ENCODE data around the gene TRIM33. TPM values are rescaled to one million over a fixed set of nuclear protein-coding genes. Genes with fewer than 3 reads are reported as not detected.

Gene TRIM33
- total RNA-seq, 1 experiment from 2014 or later: 53.8 TPM

DNA sequence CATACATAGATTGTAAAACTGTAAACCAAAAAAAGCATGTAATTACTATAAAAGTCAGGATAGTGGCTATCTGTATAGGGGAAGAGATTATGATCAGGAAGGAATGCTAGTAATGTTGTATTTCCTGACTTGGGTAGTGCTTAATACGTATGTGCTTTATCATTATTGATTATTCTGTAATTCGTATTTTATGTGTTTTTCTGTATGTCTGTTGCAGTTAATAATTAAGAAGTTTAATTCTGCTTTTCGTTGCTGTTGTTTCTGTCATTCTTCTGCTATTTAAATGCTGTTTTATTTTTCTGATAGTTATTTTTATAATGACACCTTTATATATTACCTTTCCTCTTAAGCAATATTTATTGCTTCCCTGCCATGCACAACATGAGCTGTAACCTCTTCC is 29.3 kb upstream of the TRIM33 start:
- Histone ChIP-seq H3K23me2 (ENCODE audit: insufficient read length, low read depth, low read length, poor library complexity, severe bottlenecking) (no peaks in the 10 kb centered on the region), H3K27ac (ENCODE audit: insufficient read length, low read depth, low read length) (no peak overlapping the region), H3K4me1 (ENCODE audit: insufficient read depth, low read length) (no peaks in the 10 kb centered on the region), H2BK5ac (ENCODE audit: insufficient read length, low read length) (no peak overlapping the region), H3K14ac (ENCODE audit: insufficient read depth, low read length) (no peak overlapping the region), H3T11ph (ENCODE audit: low read length) (no peak overlapping the region), H2BK15ac (ENCODE audit: low read depth, low read length) (no peak overlapping the region), H3K9ac (ENCODE audit: extremely low read depth, insufficient read length, low read length) (no peak overlapping the region), H3K23ac (ENCODE audit: insufficient read length, low read depth, low read length) (no peak overlapping the region), H4K5ac (ENCODE audit: insufficient read length, low read depth, low read length) (no peak overlapping the region), H2BK20ac (ENCODE audit: low read depth, low read length, poor library complexity, severe bottlenecking) (no peak overlapping the region), H3K79me2 (ENCODE audit: insufficient read depth, low read length) (no peaks in the 10 kb centered on the region), H3K18ac (ENCODE audit: insufficient read length, low read depth, low read length) (no peak overlapping the region), H4K8ac (replicated peaks; ENCODE audit: insufficient read length, low read depth, low read length) (no peak overlapping the region), H3K9me3 (ENCODE audit: control insufficient read depth, low read depth, low read length) (no peaks in the 10 kb centered on the region), H4K91ac (ENCODE audit: insufficient read length, low read depth, low read length) (no peak overlapping the region), H3K4ac (ENCODE audit: low read depth, low read length) (no peak overlapping the region), H3K27me3 (ENCODE audit: insufficient read depth, low read length) (no peaks in the 10 kb centered on the region), H3K56ac (ENCODE audit: insufficient read length, low read depth, low read length) (no peak overlapping the region), H3K79me1 (ENCODE audit: insufficient read depth, low read depth, low read length, poor library complexity, severe bottlenecking) (no peaks in the 10 kb centered on the region), H2BK12ac (ENCODE audit: insufficient read length, low read depth, low read length) (no peak overlapping the region), H2BK120ac (ENCODE audit: low read depth, low read length, poor library complexity, severe bottlenecking) (no peak overlapping the region), H3K4me2 (ENCODE audit: insufficient read depth, insufficient read length, low read length) (no peak overlapping the region), H4K20me1 (ENCODE audit: control insufficient read depth, insufficient read depth, insufficient read length) (no peaks in the 10 kb centered on the region), H2AFZ (ENCODE audit: low read length) (no peak overlapping the region), H2AK5ac (ENCODE audit: insufficient read length, low read length) (no peak overlapping the region)
- WGBS (ENCODE audit: extremely low coverage, insufficient read length, low lambda C conversion rate): no CpG with 5 or more reads among the region's 3 CpGs
- Mint-ChIP-seq H3K27ac (no peak overlapping the region), H3K9me3 (no peaks in the 10 kb centered on the region), H3K4me3 (no peak overlapping the region), H3K27me3 (ENCODE audit: low read depth) (peaks cover 5% of the 10 kb centered on the region; the same call in 1 of the 2 replicates), H3K36me3 (ENCODE audit: insufficient read depth in 1 of 3, low read depth in 3 of 3) (no peaks in the 10 kb centered on the region; a peak in 1 of 7 replicates), H3K4me1 (0 out of 4 replicates have a peak, but pooled peaks cover 2 to 3% of the 10 kb centered on the region in 2 experiments)
- no peak for DNase-seq
- TF ChIP-seq, protein P1, sequence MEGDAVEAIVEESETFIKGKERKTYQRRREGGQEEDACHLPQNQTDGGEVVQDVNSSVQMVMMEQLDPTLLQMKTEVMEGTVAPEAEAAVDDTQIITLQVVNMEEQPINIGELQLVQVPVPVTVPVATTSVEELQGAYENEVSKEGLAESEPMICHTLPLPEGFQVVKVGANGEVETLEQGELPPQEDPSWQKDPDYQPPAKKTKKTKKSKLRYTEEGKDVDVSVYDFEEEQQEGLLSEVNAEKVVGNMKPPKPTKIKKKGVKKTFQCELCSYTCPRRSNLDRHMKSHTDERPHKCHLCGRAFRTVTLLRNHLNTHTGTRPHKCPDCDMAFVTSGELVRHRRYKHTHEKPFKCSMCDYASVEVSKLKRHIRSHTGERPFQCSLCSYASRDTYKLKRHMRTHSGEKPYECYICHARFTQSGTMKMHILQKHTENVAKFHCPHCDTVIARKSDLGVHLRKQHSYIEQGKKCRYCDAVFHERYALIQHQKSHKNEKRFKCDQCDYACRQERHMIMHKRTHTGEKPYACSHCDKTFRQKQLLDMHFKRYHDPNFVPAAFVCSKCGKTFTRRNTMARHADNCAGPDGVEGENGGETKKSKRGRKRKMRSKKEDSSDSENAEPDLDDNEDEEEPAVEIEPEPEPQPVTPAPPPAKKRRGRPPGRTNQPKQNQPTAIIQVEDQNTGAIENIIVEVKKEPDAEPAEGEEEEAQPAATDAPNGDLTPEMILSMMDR (conservative IDR thresholded peaks at IDR 0.05): no peak

Measured in H9 (cell line).